GM12878 (cell line): Measurements from ENCODE around the gene PRKRA. TPM values are rescaled to one million over a fixed set of nuclear protein-coding genes. Genes with fewer than 3 reads are reported as not detected.

ENCODE experiments used
- ASH2L ChIP-seq: fragments of 300-600, 200-600 bp; sonication (generic); IDR thresholded peaks from 2 replicates; pipeline ENCODE4 v1.6.1; 2017; ENCODE audit warnings: low read depth, mild to moderate bottlenecking, borderline replicate concordance
- EGR1 ChIP-seq, 2 experiments: IDR thresholded peaks; 1 replicate in 1 of 2; 2 replicates in 1 of 2; pipeline ENCODE4 v1.6.1; 2011 to 2012; ENCODE audit warnings: low read depth in 2 of 2, low read length in 2 of 2, borderline replicate concordance in 1 of 2, mild to moderate bottlenecking in 1 of 2, moderate library complexity in 1 of 2
- EP300 ChIP-seq, 2 experiments: fragments of 150-350 bp in 1 of 2; IDR thresholded peaks; 2 replicates each; pipeline ENCODE4 v1.6.1; 2011 to 2012; ENCODE audit warnings: low read depth in 2 of 2, low read length in 2 of 2, borderline replicate concordance in 1 of 2, improper control_type of control experiment in 1 of 2, inconsistent platforms in 1 of 2; ENCODE audit not compliant: control insufficient read depth in 1 of 2
- ESRRA ChIP-seq: IDR thresholded peaks from 2 replicates; pipeline ENCODE4 v1.6.1; 2012; ENCODE audit warnings: mild to moderate bottlenecking, low read length, improper control_type of control experiment
- FOXM1 ChIP-seq: IDR thresholded peaks from 2 replicates; pipeline ENCODE4 v1.6.1; 2012; ENCODE audit warnings: low read depth, mild to moderate bottlenecking, inconsistent platforms, low read length, moderate library complexity
- HDAC2 ChIP-seq: fragments of 200-600 bp; sonication (generic); IDR thresholded peaks from 2 replicates; pipeline ENCODE4 v1.6.1; 2017
- NFIC ChIP-seq: IDR thresholded peaks from 2 replicates; pipeline ENCODE4 v1.6.1; 2012; ENCODE audit warnings: low read depth, mild to moderate bottlenecking, inconsistent platforms, low read length, moderate library complexity
- NR2C2 ChIP-seq: IDR thresholded peaks from 2 replicates; pipeline ENCODE4 v1.6.1; 2011; ENCODE audit warnings: borderline replicate concordance, low read depth; ENCODE audit not compliant: control insufficient read depth, insufficient read length
- NR2F1 ChIP-seq: fragments of 450-650 bp; conservative IDR thresholded peaks from 2 replicates; pipeline ENCODE4 v1.6.1; 2017; ENCODE audit warnings: mild to moderate bottlenecking
- NRF1 ChIP-seq: conservative IDR thresholded peaks from 2 replicates; pipeline ENCODE4 v1.6.1; 2011; ENCODE audit warnings: mild to moderate bottlenecking, low read depth, low read length, improper control_type of control experiment
- RAD21 ChIP-seq: IDR thresholded peaks from 2 replicates; pipeline ENCODE4 v1.6.1; 2011; ENCODE audit warnings: mild to moderate bottlenecking, low read depth, low read length, moderate library complexity; ENCODE audit not compliant: insufficient read depth
- RBBP5 ChIP-seq: fragments of 200-600 bp; sonication (generic); conservative IDR thresholded peaks from 2 replicates; pipeline ENCODE4 v1.6.1; 2016
- RUNX3 ChIP-seq: IDR thresholded peaks from 2 replicates; pipeline ENCODE4 v1.6.1; 2012; ENCODE audit warnings: low read length, inconsistent platforms
- SIX5 ChIP-seq: IDR thresholded peaks from 2 replicates; pipeline ENCODE4 v1.6.1; 2011; ENCODE audit warnings: mild to moderate bottlenecking, low read depth, low read length, moderate library complexity; ENCODE audit not compliant: severe bottlenecking
- SP1 ChIP-seq: IDR thresholded peaks from one replicate; pipeline ENCODE4 v1.6.1; 2011; ENCODE audit warnings: low read depth, low read length
- SREBF1 ChIP-seq: IDR thresholded peaks from 2 replicates; pipeline ENCODE4 v1.6.1; 2012; ENCODE audit warnings: mild to moderate bottlenecking, low read length
- SRF ChIP-seq, 2 experiments: IDR thresholded peaks; 2 replicates each; pipeline ENCODE4 v1.6.1; 2011; ENCODE audit warnings: low read depth in 2 of 2, low read length in 2 of 2, mild to moderate bottlenecking in 1 of 2, moderate library complexity in 1 of 2
- TCF12 ChIP-seq: IDR thresholded peaks from 2 replicates; pipeline ENCODE4 v1.6.1; 2011; ENCODE audit warnings: low read depth, mild to moderate bottlenecking, low read length
- TCF3 ChIP-seq: IDR thresholded peaks from 2 replicates; pipeline ENCODE4 v1.6.1; 2012; ENCODE audit warnings: low read depth, mild to moderate bottlenecking, low read length, borderline replicate concordance; ENCODE audit not compliant: insufficient read depth
- WRNIP1 ChIP-seq: IDR thresholded peaks from 2 replicates; pipeline ENCODE4 v1.6.1; 2011; ENCODE audit warnings: low read depth, low read length, improper control_type of control experiment, borderline replicate concordance
- YBX1 ChIP-seq: fragments of 450-650 bp; IDR thresholded peaks from 2 replicates; pipeline ENCODE4 v1.6.1; 2016; ENCODE audit warnings: antibody characterized with exemption
- ZNF274 ChIP-seq: IDR thresholded peaks from one replicate; pipeline ENCODE4 v1.8.0; 2011; ENCODE audit not compliant: insufficient read length, insufficient read depth
- polyA plus RNA-seq, 11 experiments: library from polyadenylated mRNA; depleted of rRNA in 4 of 11; unstranded in 6 of 11; stranded (reverse) in 5 of 11; fragments of >200 nt; fragmentation: Nextera tagmentation in 4 of 11; fragmentation: Illumina TruSeq in 1 of 11; extraction: Ambion mirVana in 4 of 11; extraction: Trizol in 1 of 11; gene quantifications; 1 replicate in 1 of 11; 2 replicates in 10 of 11; pipeline versions ENCODE4 v1.2.1 to v1.2.3, GENCODE V29; 2011 to 2016; ENCODE audit warnings: inconsistent platforms in 2 of 11, missing spikeins in 2 of 11, low read depth in 1 of 11
- total RNA-seq, 4 experiments: library from RNA; depleted of rRNA in 3 of 4; stranded (reverse); fragments of >200 nt in 3 of 4; fragmentation: Illumina TruSeq in 1 of 4; extraction: Trizol in 1 of 4; gene quantifications; 2 replicates each; pipeline versions ENCODE4 v1.2.1 to v1.2.3, GENCODE V29; 2013 to 2021
- TF ChIP-seq, protein P1 (sequence below): IDR thresholded peaks from 2 replicates; pipeline ENCODE4 v1.6.1; 2011; ENCODE audit warnings: borderline replicate concordance, low read depth, mild to moderate bottlenecking, moderate library complexity, low read length; ENCODE audit not compliant: insufficient read depth, poor library complexity, severe bottlenecking
- TF ChIP-seq, protein P2 (sequence below): fragments of 450-650 bp; IDR thresholded peaks from 2 replicates; pipeline ENCODE4 v1.6.1; 2017; ENCODE audit warnings: low read depth, mild to moderate bottlenecking, moderate library complexity
- TF ChIP-seq, protein P3 (sequence below): IDR thresholded peaks from 2 replicates; pipeline ENCODE4 v1.6.1; 2012; ENCODE audit warnings: mild to moderate bottlenecking, low read depth, low read length

Gene PRKRA
- total and polyA plus RNA-seq, 10 of the 15 experiments (the other 5 are each of a cell fraction or from before 2014, with no cell fraction given): 19.1 to 75.6 (median 51.7) TPM

DNA sequence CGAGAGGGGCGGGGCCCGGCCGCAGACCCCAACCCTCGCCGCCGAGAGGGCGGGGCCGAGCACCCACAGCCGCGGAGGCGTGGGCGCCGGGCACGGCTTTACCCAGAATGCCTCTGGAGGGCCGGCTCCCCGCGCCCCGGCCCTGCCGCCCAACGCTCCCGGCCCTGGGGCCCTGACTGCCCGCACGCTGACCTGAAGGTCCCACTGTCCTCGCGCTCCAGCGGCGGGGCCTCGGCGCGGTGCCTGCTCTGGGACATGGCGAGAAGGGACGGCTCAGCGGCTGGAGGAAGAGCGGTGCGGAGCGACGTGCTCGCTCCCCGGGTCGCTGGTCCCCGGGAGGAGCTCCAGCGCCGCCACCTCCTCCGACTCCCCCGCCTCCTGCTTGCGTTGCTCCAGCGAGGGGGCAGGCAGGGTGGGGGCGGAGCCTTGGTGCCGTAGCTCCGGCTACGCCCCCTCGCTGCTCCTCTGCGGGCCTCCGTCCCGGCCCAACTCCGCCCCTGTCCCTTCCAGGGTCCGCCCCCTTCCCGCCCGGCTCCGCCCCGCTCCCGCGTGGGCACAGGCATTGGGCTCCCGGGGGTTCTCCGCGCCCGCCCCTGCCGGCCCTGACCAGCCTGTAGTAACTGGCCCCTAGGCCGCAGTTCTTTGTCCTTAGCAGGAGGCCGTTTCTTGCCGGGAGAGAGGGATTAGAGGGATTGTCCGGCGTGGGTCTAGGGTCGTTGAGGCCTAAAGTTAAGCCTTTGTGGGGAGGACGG lies at the start of gene PRKRA, which contains the start of gene PJVK (continued):
- TF ChIP-seq NRF1 (no peak), SREBF1 (no peak), TCF12 (0 out of 2 replicates have a peak, but pooled peaks have one; percentile 24), NR2C2 (no peak), NR2F1 (peak; percentile 77), WRNIP1 (no peak), TCF3 (no peak), SIX5 (no peak), HDAC2 (no peak), SP1 (peak; percentile 53), EGR1 (IDR thresholded peaks at IDR 0.05; ENCODE audit: borderline replicate concordance in 1 of 2, low read depth in 2 of 2, low read length in 2 of 2) (peak in 1 of 2 experiments; percentile 90; a peak in 2 of 3 replicates), RBBP5 (no peak), SRF (IDR thresholded peaks at IDR 0.05; ENCODE audit: low read depth in 2 of 2, low read length in 2 of 2) (no peak), FOXM1 (no peak), ESRRA (no peak), YBX1 (no peak), ASH2L (no peak), ZNF274 (no peak), RUNX3 (peak; percentile 37; the same call in 1 of the 2 replicates), NFIC (no peak), RAD21 (no peak), EP300 (IDR thresholded peaks at IDR 0.05; ENCODE audit: borderline replicate concordance in 1 of 2, control insufficient read depth in 1 of 2, low read depth in 2 of 2, low read length in 2 of 2) (0 out of 4 replicates have a peak, but pooled peaks of 1 of the 2 experiments have one; percentile 2)
- TF ChIP-seq, protein P1, sequence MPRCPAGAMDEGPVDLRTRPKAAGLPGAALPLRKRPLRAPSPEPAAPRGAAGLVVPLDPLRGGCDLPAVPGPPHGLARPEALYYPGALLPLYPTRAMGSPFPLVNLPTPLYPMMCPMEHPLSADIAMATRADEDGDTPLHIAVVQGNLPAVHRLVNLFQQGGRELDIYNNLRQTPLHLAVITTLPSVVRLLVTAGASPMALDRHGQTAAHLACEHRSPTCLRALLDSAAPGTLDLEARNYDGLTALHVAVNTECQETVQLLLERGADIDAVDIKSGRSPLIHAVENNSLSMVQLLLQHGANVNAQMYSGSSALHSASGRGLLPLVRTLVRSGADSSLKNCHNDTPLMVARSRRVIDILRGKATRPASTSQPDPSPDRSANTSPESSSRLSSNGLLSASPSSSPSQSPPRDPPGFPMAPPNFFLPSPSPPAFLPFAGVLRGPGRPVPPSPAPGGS: no peak
- TF ChIP-seq, protein P2, sequence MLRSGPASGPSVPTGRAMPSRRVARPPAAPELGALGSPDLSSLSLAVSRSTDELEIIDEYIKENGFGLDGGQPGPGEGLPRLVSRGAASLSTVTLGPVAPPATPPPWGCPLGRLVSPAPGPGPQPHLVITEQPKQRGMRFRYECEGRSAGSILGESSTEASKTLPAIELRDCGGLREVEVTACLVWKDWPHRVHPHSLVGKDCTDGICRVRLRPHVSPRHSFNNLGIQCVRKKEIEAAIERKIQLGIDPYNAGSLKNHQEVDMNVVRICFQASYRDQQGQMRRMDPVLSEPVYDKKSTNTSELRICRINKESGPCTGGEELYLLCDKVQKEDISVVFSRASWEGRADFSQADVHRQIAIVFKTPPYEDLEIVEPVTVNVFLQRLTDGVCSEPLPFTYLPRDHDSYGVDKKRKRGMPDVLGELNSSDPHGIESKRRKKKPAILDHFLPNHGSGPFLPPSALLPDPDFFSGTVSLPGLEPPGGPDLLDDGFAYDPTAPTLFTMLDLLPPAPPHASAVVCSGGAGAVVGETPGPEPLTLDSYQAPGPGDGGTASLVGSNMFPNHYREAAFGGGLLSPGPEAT: no peak; the same call in none of the 2 replicates
- TF ChIP-seq, protein P3, sequence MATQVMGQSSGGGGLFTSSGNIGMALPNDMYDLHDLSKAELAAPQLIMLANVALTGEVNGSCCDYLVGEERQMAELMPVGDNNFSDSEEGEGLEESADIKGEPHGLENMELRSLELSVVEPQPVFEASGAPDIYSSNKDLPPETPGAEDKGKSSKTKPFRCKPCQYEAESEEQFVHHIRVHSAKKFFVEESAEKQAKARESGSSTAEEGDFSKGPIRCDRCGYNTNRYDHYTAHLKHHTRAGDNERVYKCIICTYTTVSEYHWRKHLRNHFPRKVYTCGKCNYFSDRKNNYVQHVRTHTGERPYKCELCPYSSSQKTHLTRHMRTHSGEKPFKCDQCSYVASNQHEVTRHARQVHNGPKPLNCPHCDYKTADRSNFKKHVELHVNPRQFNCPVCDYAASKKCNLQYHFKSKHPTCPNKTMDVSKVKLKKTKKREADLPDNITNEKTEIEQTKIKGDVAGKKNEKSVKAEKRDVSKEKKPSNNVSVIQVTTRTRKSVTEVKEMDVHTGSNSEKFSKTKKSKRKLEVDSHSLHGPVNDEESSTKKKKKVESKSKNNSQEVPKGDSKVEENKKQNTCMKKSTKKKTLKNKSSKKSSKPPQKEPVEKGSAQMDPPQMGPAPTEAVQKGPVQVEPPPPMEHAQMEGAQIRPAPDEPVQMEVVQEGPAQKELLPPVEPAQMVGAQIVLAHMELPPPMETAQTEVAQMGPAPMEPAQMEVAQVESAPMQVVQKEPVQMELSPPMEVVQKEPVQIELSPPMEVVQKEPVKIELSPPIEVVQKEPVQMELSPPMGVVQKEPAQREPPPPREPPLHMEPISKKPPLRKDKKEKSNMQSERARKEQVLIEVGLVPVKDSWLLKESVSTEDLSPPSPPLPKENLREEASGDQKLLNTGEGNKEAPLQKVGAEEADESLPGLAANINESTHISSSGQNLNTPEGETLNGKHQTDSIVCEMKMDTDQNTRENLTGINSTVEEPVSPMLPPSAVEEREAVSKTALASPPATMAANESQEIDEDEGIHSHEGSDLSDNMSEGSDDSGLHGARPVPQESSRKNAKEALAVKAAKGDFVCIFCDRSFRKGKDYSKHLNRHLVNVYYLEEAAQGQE: no peak
